GM21360 (cell line): ENCODE data around the gene EFNA2.
"Not testable (repeated sequence)": the region's sequence is repeated elsewhere in the genome, so short reads cannot be mapped to it uniquely, and the experiment has no call there.

Experiments
- ATAC-seq: cut with Tn5 transposase; IDR thresholded peaks from one replicate; pipeline ENCODE4 v1.9.1; 2021; ENCODE audit warnings: mild to moderate bottlenecking, moderate library complexity; ENCODE audit not compliant: unreplicated experiment

The EFNA2 gene

DNA sequence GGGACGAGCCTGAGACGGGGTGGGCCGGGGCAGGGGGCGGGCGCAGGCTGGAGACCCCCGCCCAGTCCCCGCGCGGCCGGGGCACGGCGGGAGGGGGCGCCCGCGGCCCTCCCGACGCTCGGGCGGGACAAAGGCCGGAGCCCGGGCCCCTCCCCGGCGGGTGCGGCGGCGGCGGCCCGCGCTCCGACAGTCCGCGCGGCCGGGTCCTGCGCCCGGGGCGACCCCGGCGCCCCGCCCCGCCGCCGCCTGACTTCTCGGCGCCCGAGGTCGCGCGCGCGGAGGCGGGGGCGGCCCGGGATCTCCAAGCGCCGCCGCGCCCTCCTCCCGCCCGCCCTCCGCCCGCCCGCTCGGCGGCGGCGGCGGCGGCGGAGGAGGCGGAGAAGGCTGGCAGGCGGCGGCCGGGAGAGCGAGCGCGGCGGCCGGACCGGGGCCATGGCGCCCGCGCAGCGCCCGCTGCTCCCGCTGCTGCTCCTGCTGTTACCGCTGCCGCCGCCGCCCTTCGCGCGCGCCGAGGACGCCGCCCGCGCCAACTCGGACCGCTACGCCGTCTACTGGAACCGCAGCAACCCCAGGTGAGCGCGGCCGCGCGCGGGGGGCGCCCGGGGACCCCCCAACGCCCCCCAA lies at the start of gene EFNA2:
Gene EFNA2, plus strand, starts transcription at position 137 of the 624 bp plus-strand sequence. Its CDS starts 296 bp downstream, at position 433.
- ATAC-seq: no peak

DNA sequence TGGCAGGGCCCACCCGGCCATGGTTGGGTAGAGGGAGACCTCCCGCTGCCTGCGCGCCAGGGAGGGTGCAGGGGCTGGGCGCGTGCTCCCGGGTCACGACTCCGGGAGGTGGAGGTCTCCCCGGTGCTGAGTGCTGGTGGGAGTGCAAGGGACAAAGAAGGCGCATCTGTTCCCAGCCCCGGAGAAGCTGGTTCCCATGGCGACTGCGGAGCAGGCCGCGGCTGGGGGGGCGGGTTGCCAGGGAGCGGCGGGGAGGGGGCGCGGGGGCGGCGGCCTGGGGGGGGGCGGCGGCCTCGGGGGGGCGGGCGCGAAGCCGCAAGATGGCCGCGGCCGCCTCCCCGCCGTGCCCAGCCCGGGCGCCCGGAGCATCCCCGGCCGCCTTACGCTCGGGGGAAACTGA lies 49.1 kb upstream of the EFNA2 start:
- ATAC-seq: no peak

- no peak for ATAC-seq
These were observed 48.5 kb upstream of the EFNA2 start for GRCh38 chr19:1237027-1237659.

GRCh38 chr19:1237754-1238368 lies 47.8 kb upstream of the EFNA2 start, which contains the start of gene CBARP:
TSS of gene CBARP (minus strand) at chr19:1238005. CDS start at chr19:1236100, 1,905 bp downstream.
- ATAC-seq: no peak

GRCh38 chr19:1238369-1239303 lies 47.0 kb upstream of the EFNA2 start:
- no peak for ATAC-seq

DNA sequence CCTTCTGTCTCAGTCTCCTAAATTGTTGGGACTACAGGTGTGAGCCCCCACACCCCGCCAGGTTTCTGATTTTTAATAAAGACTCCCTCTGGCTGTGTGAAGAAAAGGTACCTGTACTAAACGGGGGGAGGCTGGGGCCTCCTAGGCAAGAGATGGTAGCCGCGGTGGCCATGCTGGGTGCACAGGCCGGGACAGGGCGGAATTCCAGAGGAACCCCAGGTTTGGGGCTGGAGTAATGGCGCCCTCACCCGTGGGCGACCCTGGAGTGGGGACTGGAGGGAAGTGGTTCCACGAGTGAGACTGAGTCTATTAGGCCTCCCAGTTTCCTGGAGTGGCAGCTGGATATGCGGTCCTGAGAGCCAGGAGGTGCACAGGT lies 46.3 kb upstream of the EFNA2 start:
- ATAC-seq: no peak

DNA sequence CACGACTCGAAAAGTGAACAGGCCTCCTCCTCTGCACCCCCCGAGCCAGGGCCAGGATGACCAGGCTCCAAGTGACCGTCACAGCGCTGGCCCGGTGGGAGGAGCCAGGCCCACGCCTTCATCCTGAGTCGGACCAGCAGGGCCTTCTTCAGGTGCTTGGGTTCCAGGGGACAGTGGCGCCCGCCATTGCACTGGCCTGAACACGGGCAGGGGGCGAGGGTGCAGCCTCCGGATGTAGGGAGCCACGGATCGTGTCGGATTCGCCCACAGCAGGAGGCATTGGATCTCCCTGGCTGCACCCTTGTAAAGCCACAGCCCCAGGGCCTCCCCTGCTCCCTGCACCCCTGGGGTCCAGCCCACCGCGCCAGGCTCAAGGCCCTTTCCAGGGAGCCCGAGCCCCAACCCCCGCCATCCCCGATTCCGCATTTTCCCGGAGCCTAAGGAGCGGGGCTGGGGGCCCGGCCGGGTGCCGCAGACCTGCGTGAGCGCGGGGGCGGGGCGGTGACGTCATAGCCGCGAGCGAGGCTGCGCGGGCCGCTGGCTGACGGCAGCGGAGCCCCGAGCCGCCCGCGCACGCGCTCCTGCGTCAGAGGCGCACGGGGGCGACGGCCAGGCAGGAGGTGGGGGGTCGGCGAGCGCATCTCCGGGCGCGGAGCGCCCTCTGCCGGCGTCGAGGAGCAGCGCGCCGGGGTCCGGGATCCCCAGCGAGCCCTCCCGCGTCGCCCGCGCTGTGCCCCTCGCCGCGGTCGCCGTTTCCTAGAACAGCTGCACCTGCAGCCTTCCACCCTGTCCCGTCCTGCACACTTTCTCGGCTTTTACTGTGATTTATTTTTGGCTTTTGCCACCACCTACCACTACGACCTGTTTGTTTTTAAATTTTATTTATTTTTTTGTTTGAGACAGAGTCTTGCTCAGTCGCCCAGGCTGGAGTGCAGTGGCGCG lies 45.6 kb upstream of the EFNA2 start:
- no peak for ATAC-seq

DNA sequence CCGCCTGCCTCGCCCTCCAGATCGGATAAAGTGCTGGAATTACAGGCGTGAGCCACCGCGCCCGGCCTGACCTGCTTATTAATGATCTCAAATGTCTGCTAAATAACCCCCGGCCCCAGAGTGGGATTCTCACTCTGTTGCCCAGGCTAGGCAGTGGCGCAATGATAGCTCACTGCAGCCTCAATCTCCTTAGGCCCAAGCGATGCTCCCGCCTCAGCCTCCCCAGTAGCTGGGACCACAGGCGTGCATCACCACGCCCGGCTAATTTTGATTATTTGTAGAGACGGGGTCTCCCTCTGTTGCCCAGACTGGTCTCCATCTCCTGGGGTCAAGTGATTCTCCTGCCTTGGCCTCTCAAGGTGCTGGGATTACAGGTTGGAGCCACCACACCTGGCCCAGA lies 44.7 kb upstream of the EFNA2 start:
- ATAC-seq: no peak

DNA sequence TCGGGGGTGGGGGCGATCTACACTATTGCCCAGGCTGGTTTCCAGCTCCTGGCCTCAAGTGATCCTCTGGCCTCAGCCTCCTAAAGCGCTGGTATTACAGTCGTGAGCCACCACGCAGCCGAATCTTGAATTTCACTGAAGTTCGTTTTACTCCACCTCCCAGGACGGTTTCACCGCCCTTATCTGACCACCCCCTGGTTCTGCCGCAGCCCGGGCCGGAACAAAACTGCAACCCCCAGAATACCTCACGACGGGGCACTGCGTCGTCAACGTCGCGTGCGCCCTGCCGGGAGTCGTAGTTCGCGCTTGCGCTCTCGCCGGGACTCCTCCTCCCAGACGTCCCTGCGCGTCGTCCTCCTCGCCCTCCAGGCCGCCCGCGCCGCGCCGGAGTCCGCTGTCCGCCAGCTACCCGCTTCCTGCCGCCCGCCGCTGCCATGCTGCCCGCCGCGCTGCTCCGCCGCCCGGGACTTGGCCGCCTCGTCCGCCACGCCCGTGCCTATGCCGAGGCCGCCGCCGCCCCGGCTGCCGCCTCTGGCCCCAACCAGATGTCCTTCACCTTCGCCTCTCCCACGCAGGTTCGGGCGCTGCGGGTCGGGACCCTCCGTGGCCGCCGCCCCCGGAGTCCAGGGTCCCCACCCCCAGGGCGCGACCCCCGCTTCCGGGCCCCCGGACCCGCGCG lies 44.1 kb upstream of the EFNA2 start, which contains the start of gene ATP5F1D:
Gene ATP5F1D, plus strand, starts transcription at position 335 of the 679 bp plus-strand sequence. Its CDS starts 100 bp downstream, at position 435.
- ATAC-seq: peak; percentile 44

- no peak for ATAC-seq
These were observed 41.6 kb upstream of the EFNA2 start for GRCh38 chr19:1243768-1244692.

GRCh38 chr19:1244693-1245451 lies 40.8 kb upstream of the EFNA2 start:
- ATAC-seq: no peak

DNA sequence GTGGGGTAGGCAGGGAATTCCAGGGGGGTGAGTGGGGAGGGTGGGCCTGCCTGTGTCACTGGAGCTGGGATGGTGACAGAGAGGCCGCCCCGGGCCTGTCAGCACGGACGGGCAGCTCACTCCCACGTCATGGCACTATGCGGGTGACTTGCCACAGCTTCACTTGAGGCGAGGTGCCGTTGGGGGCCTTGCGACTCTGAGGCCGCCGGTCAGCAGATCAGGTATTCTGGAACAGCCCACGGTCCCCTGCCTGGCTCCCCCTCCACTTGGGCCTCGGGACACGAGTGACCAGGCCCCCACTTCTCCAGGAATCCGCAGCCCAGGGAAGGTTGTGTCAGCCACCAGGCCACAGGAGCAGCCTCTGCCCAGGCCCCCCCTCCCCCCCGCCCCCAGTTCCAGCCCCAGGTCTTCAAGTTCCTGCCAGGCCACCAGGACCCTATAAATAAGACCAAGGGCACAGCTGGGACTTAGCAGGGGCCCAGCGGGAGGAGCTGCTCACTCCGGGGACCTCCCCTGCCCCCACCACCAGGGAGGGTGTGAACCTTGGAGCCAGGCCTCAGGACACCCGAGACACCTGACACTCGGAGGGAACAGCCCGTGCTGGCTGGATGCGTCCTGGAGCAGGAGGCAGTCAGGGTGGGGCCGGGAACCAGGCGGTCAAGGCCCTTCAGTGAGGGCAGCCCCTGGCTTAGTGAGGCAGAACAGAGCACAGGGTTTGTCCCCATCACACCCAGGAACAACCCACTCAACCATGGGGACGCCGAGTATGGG lies 40.0 kb upstream of the EFNA2 start:
- no peak for ATAC-seq

- not testable (repeated sequence) for ATAC-seq
These were observed 39.2 kb upstream of the EFNA2 start for GRCh38 chr19:1246265-1247087.

- no peak for ATAC-seq
These were observed 37.9 kb upstream of the EFNA2 start for GRCh38 chr19:1247748-1248138.

- ATAC-seq: peak; percentile 7
These were observed 37.4 kb upstream of the EFNA2 start, which contains the start of gene MIDN for GRCh38 chr19:1248139-1248785. TSS of gene MIDN (plus strand) at chr19:1248583. CDS start at chr19:1250297, 1,714 bp downstream.
